MM.1S (cell line): ENCODE results near the gene UTF1.

Experiments
- DNase-seq: peaks from one replicate; pipeline ENCODE4 v3.0.0-alpha.2; 2015
- H2AFZ ChIP-seq: fragments of 300-600 bp; sonication (generic); 2 replicates; pipeline ENCODE4 v1.6.0; 2016; ENCODE audit warnings: antibody characterized with exemption, low read length
- H3F3A ChIP-seq: fragments of 300-600 bp; sonication (generic); 2 replicates; pipeline ENCODE4 v1.6.1; 2016; ENCODE audit warnings: mild to moderate bottlenecking, antibody characterized with exemption, low read length, moderate library complexity, mixed read lengths; ENCODE audit not compliant: insufficient read depth
- H3K27ac ChIP-seq: fragments of 300-600 bp; sonication (generic); 2 replicates; pipeline ENCODE4 v1.5.1; 2016; ENCODE audit warnings: mild to moderate bottlenecking, low read length
- H3K27me3 ChIP-seq: fragments of 300-600 bp; sonication (generic); replicated peaks from 2 replicates; pipeline ENCODE4 v1.6.0; 2016; ENCODE audit warnings: low read length; ENCODE audit not compliant: insufficient read depth
- H3K36me3 ChIP-seq: fragments of 300-600 bp; sonication (generic); replicated peaks from 2 replicates; pipeline ENCODE4 v1.6.1; 2016; ENCODE audit warnings: mild to moderate bottlenecking, low read length, mixed read lengths; ENCODE audit not compliant: insufficient read depth
- H3K4me1 ChIP-seq: fragments of 300-600 bp; sonication (generic); 2 replicates; pipeline ENCODE4 v1.6.1; 2016; ENCODE audit warnings: low read length, mixed read lengths
- H3K4me2 ChIP-seq: fragments of 300-600 bp; sonication (generic); 2 replicates; pipeline ENCODE4 v1.6.0; 2016; ENCODE audit warnings: low read depth, low read length
- H3K4me3 ChIP-seq: fragments of 300-600 bp; sonication (generic); 2 replicates; pipeline ENCODE4 v1.5.1; 2016; ENCODE audit warnings: low read length, mixed read lengths
- H3K79me2 ChIP-seq: fragments of 300-600 bp; sonication (generic); 2 replicates; pipeline ENCODE4 v1.6.1; 2016; ENCODE audit warnings: mixed run types, low read length, mixed read lengths
- H3K9ac ChIP-seq: fragments of 300-600 bp; sonication (generic); 2 replicates; pipeline ENCODE4 v1.6.1; 2016; ENCODE audit warnings: low read length, mixed read lengths
- H3K9me2 ChIP-seq: fragments of 300-600 bp; sonication (generic); replicated peaks from 2 replicates; pipeline ENCODE4 v1.6.1; 2016; ENCODE audit warnings: mild to moderate bottlenecking, low read length, mixed read lengths; ENCODE audit not compliant: insufficient read depth
- H3K9me3 ChIP-seq: fragments of 300-600 bp; sonication (generic); replicated peaks from 2 replicates; pipeline ENCODE4 v1.6.1; 2016; ENCODE audit warnings: mild to moderate bottlenecking, low read length, mixed read lengths; ENCODE audit not compliant: insufficient read depth
- H4K20me1 ChIP-seq: fragments of 300-600 bp; sonication (generic); 2 replicates; pipeline ENCODE4 v1.6.1; 2016; ENCODE audit warnings: mild to moderate bottlenecking, low read length, moderate library complexity, mixed read lengths; ENCODE audit not compliant: insufficient read depth
- CTCF ChIP-seq: fragments of 300-600 bp; sonication (generic); IDR thresholded peaks from 2 replicates; pipeline ENCODE4 v1.5.1; 2016; ENCODE audit warnings: antibody characterized with exemption, low read length, mixed read lengths
- EZH2 ChIP-seq: fragments of 300-600 bp; sonication (generic); optimal IDR thresholded peaks from 2 replicates; pipeline ENCODE3; 2017; ENCODE audit warnings: low read depth, mild to moderate bottlenecking, antibody characterized with exemption, low read length, mixed read lengths
- EZH2phosphoT487 ChIP-seq: fragments of 300-600 bp; sonication (generic); IDR thresholded peaks from 2 replicates; pipeline ENCODE4 v1.6.1; 2018; ENCODE audit warnings: antibody characterized with exemption, low read length

The UTF1 gene

GRCh38 chr10:133226251-133226808 is 3.7 kb upstream of the UTF1 start:
- H3K27me3 ChIP-seq: peaks cover 53% of the 10 kb centered on the region
- no peak overlapping the region for H3K4me2 ChIP-seq
- H2AFZ ChIP-seq: no peak overlapping the region
- TF ChIP-seq EZH2phosphoT487: no peak
- no peak for TF ChIP-seq EZH2
- TF ChIP-seq CTCF: no peak
- H4K20me1 ChIP-seq: no peaks in the 10 kb centered on the region
- no peaks in the 10 kb centered on the region for H3K79me2 ChIP-seq
- no peak overlapping the region for H3K27ac ChIP-seq
- no peaks in the 10 kb centered on the region for H3F3A ChIP-seq
- no peaks in the 10 kb centered on the region for H3K9me2 ChIP-seq
- no peak overlapping the region for H3K9ac ChIP-seq
- no peaks in the 10 kb centered on the region for H3K4me1 ChIP-seq
- DNase-seq: no peak
- H3K36me3 ChIP-seq: no peaks in the 10 kb centered on the region
- H3K9me3 ChIP-seq: no peaks in the 10 kb centered on the region
- no peak overlapping the region for H3K4me3 ChIP-seq

GRCh38 chr10:133227256-133227655 is 2.8 kb upstream of the UTF1 start:
- H4K20me1 ChIP-seq: no peaks in the 10 kb centered on the region
- H3K4me3 ChIP-seq: no peak overlapping the region
- H3K9me3 ChIP-seq: no peaks in the 10 kb centered on the region
- H3K36me3 ChIP-seq: no peaks in the 10 kb centered on the region
- no peaks in the 10 kb centered on the region for H3F3A ChIP-seq
- H3K4me2 ChIP-seq: no peak overlapping the region
- H3K79me2 ChIP-seq: no peaks in the 10 kb centered on the region
- peaks cover 62% of the 10 kb centered on the region for H3K27me3 ChIP-seq
- H3K27ac ChIP-seq: no peak overlapping the region
- H3K4me1 ChIP-seq: no peaks in the 10 kb centered on the region
- DNase-seq: no peak
- H3K9me2 ChIP-seq: no peaks in the 10 kb centered on the region
- no peak overlapping the region for H3K9ac ChIP-seq
- H2AFZ ChIP-seq: no peak overlapping the region
- TF ChIP-seq CTCF: no peak
- no peak for TF ChIP-seq EZH2phosphoT487
- TF ChIP-seq EZH2: no peak

GRCh38 chr10:133229265-133230043 is 563 bp upstream of the UTF1 start:
- peaks cover 73% of the 10 kb centered on the region for H3K27me3 ChIP-seq
- no peak overlapping the region for H3K9ac ChIP-seq
- H3K4me2 ChIP-seq: no peak overlapping the region
- no peak for TF ChIP-seq CTCF
- TF ChIP-seq EZH2: no peak
- no peak for TF ChIP-seq EZH2phosphoT487
- no peaks in the 10 kb centered on the region for H3K9me3 ChIP-seq
- H4K20me1 ChIP-seq: no peaks in the 10 kb centered on the region
- H3F3A ChIP-seq: no peaks in the 10 kb centered on the region
- no peaks in the 10 kb centered on the region for H3K4me1 ChIP-seq
- H3K27ac ChIP-seq: no peak overlapping the region
- no peak overlapping the region for H3K4me3 ChIP-seq
- no peaks in the 10 kb centered on the region for H3K9me2 ChIP-seq
- DNase-seq: no peak
- H3K79me2 ChIP-seq: no peaks in the 10 kb centered on the region
- H3K36me3 ChIP-seq: no peaks in the 10 kb centered on the region
- H2AFZ ChIP-seq: no peak overlapping the region
